ENCODE data around the gene PDIA6.

DNA sequence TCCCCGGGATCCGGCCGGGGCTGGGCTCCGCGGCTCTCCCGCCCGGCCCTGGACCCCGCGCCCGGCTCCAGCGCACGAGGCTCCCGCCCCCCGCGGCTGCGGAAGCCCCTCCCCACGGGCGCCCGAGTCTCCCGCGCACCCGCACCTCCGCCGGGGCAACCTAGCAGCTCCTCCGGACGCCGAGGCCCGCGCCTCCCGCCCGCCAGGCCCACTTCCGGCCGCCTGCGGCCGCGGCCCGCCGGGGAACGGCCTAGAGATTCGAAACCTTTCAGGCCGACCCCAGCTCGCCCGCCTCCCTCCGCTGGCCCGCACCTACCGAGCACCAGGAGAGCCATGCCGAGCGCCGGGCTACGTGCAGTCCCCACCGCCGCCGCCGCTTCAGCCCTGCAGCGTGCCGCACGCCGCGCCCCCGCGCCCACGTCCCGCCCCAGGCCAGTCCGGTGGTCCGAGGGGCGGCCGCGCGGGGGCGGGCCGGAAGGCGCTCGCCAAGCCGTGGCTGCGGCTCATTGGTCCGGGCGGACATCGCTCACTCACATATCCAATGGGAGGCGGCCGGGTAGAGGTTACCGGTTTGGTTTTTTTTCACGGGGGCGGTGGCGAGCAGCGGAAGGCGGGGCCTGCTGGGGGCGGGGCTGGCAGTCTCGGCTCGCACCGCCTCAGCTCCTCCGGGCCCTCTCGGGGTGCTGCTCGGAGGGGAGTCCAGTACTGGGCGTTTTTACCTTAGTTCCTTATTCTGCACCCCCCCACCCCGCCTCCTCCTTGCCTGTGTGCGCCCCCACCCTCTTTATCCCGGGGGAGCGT, at the start of gene PDIA6:
- TF ChIP-seq, protein P1, sequence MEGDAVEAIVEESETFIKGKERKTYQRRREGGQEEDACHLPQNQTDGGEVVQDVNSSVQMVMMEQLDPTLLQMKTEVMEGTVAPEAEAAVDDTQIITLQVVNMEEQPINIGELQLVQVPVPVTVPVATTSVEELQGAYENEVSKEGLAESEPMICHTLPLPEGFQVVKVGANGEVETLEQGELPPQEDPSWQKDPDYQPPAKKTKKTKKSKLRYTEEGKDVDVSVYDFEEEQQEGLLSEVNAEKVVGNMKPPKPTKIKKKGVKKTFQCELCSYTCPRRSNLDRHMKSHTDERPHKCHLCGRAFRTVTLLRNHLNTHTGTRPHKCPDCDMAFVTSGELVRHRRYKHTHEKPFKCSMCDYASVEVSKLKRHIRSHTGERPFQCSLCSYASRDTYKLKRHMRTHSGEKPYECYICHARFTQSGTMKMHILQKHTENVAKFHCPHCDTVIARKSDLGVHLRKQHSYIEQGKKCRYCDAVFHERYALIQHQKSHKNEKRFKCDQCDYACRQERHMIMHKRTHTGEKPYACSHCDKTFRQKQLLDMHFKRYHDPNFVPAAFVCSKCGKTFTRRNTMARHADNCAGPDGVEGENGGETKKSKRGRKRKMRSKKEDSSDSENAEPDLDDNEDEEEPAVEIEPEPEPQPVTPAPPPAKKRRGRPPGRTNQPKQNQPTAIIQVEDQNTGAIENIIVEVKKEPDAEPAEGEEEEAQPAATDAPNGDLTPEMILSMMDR (conservative IDR thresholded peaks at IDR 0.05; ENCODE audit: low read depth, low read length): no peak
- TF ChIP-seq EZH2 (IDR thresholded peaks at IDR 0.05; ENCODE audit: borderline replicate concordance, low read depth, low read length, poor library complexity, severe bottlenecking): no peak

Data from A673 (cell line).